HCT116 (cell line): Measurements from ENCODE around the gene PAK6.

Source experiments
- EZH2 ChIP-seq: fragments of 200-600 bp; sonication (generic); IDR thresholded peaks from 2 replicates; pipeline ENCODE4 v1.6.1; 2017; ENCODE audit warnings: antibody characterized with exemption, mixed run types
- ZFX ChIP-seq: fragments of 450-650 bp; IDR thresholded peaks from 2 replicates; pipeline ENCODE4 v1.6.1; 2017

DNA sequence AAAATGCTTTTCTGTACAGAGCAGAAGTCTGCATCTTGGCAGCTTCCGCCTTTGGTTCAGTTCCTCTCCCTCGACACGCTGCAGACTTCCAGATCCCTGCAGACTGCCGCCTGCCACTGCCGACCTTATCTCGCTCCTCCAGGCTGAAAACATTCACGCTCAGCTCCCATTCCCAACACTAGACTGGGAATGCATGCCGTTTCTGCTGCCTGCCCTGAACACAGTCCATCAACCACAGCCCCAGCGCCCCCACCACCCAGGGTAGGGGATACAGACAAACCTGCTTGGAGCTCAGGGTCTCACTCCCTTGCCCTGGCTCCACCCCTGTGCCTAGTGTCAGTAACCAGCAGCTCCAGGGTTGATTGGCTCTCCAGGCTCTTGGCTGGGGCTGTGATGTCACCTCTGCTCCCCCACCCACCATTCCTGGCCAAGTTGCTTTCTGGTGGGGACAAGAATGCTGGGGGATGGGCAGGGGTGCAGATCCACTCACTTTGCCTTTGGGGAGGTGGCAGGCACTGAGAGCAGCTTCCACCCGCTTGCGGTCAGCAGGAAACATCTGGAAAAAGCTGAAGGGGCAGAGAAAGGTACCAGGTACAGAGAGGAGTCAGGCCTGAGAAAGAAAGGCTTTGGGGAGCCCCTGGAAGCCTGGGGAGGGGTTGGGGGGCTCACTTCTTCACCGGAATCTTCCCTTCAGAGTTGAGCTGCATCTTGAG lies 62.8 kb downstream of the PAK6 start:
- TF ChIP-seq ZFX: no peak
- TF ChIP-seq EZH2: no peak
